Spleen (tissue), 11 donors: ENCODE results near the gene CREM. TPM values are rescaled to one million over a fixed set of nuclear protein-coding genes. Genes with fewer than 3 reads are reported as not detected.
"Not testable (repeated sequence)": the region's sequence is repeated elsewhere in the genome, so short reads cannot be mapped to it uniquely, and the experiment has no call there.

Experiments used
- DNase-seq: peaks from one replicate; pipeline ENCODE4 v3.0.0-alpha.2; 2020
- H3K27ac ChIP-seq, 8 donors: fragments of 200-600 bp; sonication (generic) in 7 of 8; 1 replicate in 4 of 8; 2 replicates in 4 of 8; pipeline versions ENCODE4 v1.5.0 to v1.8.0; 2016 to 2021; ENCODE audit warnings: inconsistent platforms in 4 of 8, mild to moderate bottlenecking in 4 of 8, moderate library complexity in 1 of 8
- H3K27me3 ChIP-seq, 7 donors: fragments of 200-600 bp; sonication (generic) in 6 of 7; replicated peaks in 1 of 7; 1 replicate in 4 of 7; 2 replicates in 3 of 7; pipeline versions ENCODE4 v1.5.0 to v1.8.0; 2016 to 2021; ENCODE audit warnings: inconsistent platforms in 3 of 7, mild to moderate bottlenecking in 1 of 7
- H3K36me3 ChIP-seq, 6 donors: fragments of 200-600 bp; sonication (generic) in 5 of 6; 1 replicate in 4 of 6; 2 replicates in 2 of 6; pipeline versions ENCODE4 v1.5.0 to v1.8.0; 2016 to 2021; ENCODE audit warnings: inconsistent platforms in 2 of 6
- H3K4me1 ChIP-seq, 6 donors: fragments of 200-600 bp; sonication (generic) in 5 of 6; 1 replicate in 3 of 6; 2 replicates in 3 of 6; pipeline versions ENCODE4 v1.5.0 to v1.8.0; 2016 to 2021; ENCODE audit warnings: inconsistent platforms in 3 of 6
- H3K4me3 ChIP-seq, 8 donors: fragments of 200-600 bp; sonication (generic) in 7 of 8; 1 replicate in 4 of 8; 2 replicates in 4 of 8; pipeline versions ENCODE4 v1.5.0 to v1.8.0; 2016 to 2021; ENCODE audit warnings: inconsistent platforms in 4 of 8, mild to moderate bottlenecking in 4 of 8, moderate library complexity in 2 of 8
- H3K9me3 ChIP-seq, 8 donors: fragments of 200-600 bp; sonication (generic) in 7 of 8; 1 replicate in 4 of 8; 2 replicates in 4 of 8; pipeline versions ENCODE4 v1.5.0 to v1.8.0; 2016 to 2021; ENCODE audit warnings: inconsistent platforms in 4 of 8
- CTCF ChIP-seq, 11 experiments: fragments of 200-600 bp in 7 of 11; fragments of 450-650 bp in 4 of 11; sonication (generic) in 4 of 11; IDR thresholded peaks in 8 of 11; conservative IDR thresholded peaks in 3 of 11; 1 replicate in 7 of 11; 2 replicates in 4 of 11; pipeline versions ENCODE4 v1.4.0 to v1.8.0; 2016 to 2021; ENCODE audit warnings: antibody characterized with exemption in 11 of 11, inconsistent platforms in 4 of 11, mild to moderate bottlenecking in 1 of 11
- POLR2A ChIP-seq, 3 donors: fragments of 450-650 bp; IDR thresholded peaks; one replicate each; pipeline ENCODE4 v1.5.1; 2017; ENCODE audit warnings: antibody characterized with exemption in 3 of 3, mild to moderate bottlenecking in 1 of 3
- POLR2AphosphoS5 ChIP-seq, 3 donors: sonication (generic); formaldehyde crosslinking; IDR thresholded peaks; one replicate each; pipeline ENCODE4 v1.5.1; 2017; ENCODE audit warnings: antibody characterized with exemption in 3 of 3
- WGBS, 5 donors: extraction: QIAGEN DNeasy Blood & Tissue Kit in 3 of 5; methylation state at CpG; one replicate each; pipeline versions ENCODE4 v1.1.5 to v1.1.7; 2013 to 2018; 5-methylcytosine and 5-hydroxymethylcytosine counted together
- intact Hi-C: fragments of 100-400 bp; cut with DNase I; formaldehyde crosslinking; loops from one replicate; pipeline ENCODE4 v1.15.0; 2023; ENCODE audit warnings: low total_unique reads
- polyA plus RNA-seq, 3 donors: library from polyadenylated mRNA; stranded (reverse); fragments of 200-250 nt; gene quantifications; one replicate each; pipeline ENCODE4 v1.2.1, GENCODE V29; 2013
- total RNA-seq, 7 donors: library from RNA; depleted of rRNA in 3 of 7; stranded (reverse); fragments of >200 nt in 3 of 7; fragmentation: NEBNext Ultra II Directional in 4 of 7; extraction: Animal tissue kit (Norgen Biotek cat#: 25700) in 4 of 7; gene quantifications; one replicate each; pipeline versions ENCODE4 v1.1.0 to v1.2.1, GENCODE V29; 2016 to 2021
- donor health status: healthy with polysubstance abuse.
- donor health status: DM: no; HTN: no; CAD: no; lungs with moderate emphysema.
- donor health status: DM: no; HTN: no; CAD: no.
- donor health status: Bipolar disorder and iron deficiency.
- donor health status: healthy.
- donor health status: DM: no; HTN: no; CAD: no.
- donor health status: DM: yes; HTN: yes; CAD: no.

CREM gene
- total and polyA plus RNA-seq, 10 donors, result 24.8 to 65.4 (median 41.2) TPM

- TF ChIP-seq POLR2A (IDR thresholded peaks at IDR 0.05), result no peak
- no peak for TF ChIP-seq CTCF (IDR thresholded peaks at IDR 0.05 in 8 of 11, conservative IDR thresholded peaks at IDR 0.05 in 3 of 11)
- TF ChIP-seq POLR2AphosphoS5 (IDR thresholded peaks at IDR 0.05), result no peak
- intact Hi-C loops, result no loop called here
- Histone ChIP-seq H3K27ac (no peak overlapping the region), H3K36me3 (peaks cover 0 to 5% (median 0%) of the 10 kb centered on the region in 6 donors), H3K27me3 (no peaks in the 10 kb centered on the region), H3K9me3 (no peaks in the 10 kb centered on the region), H3K4me1 (peaks cover 16 to 59% (median 27%) of the 10 kb centered on the region in 6 donors), H3K4me3 (no peak overlapping the region)
- no peak for DNase-seq
- WGBS, 5 donors, result 91 to 97% (median 95%) methylated on average over 17 to 19 of the region's 19 CpGs
Observed at GRCh38 chr10:35214607-35215020, 88.0 kb downstream of the CREM start.

DNA sequence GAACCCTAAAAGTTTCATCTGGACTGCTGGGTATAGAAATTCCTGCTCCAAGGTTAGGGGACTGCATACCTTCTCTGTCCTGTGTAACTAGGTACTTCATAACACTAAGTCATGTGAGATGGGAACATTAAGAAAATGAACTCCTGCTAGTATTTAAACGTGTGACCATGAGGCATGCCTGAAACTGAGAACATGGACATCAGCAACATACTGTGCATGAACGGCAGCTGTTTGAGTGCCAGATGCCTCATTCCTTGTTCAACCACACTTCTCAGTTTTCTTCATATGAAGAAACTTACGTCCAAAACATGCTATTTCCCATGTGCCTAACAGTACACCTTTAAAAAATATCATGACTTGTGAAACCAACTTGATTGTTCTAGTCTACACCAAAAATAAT lies 88.5 kb downstream of the CREM start:
- Histone ChIP-seq H3K27ac (no peak overlapping the region), H3K9me3 (no peaks in the 10 kb centered on the region), H3K36me3 (peaks cover 0 to 5% (median 0%) of the 10 kb centered on the region in 6 donors), H3K27me3 (no peaks in the 10 kb centered on the region), H3K4me3 (no peak overlapping the region), H3K4me1 (peaks cover 16 to 59% (median 27%) of the 10 kb centered on the region in 6 donors)
- DNase-seq, result no peak
- no peak for TF ChIP-seq POLR2AphosphoS5 (IDR thresholded peaks at IDR 0.05)
- TF ChIP-seq POLR2A (IDR thresholded peaks at IDR 0.05), result no peak
- TF ChIP-seq CTCF (IDR thresholded peaks at IDR 0.05 in 8 of 11, conservative IDR thresholded peaks at IDR 0.05 in 3 of 11), result no peak
- 82 to 92% (median 87%) methylated on average over 3 of the region's 3 CpGs for WGBS, 5 donors
- intact Hi-C loops, result no loop called here

- H3K4me3 ChIP-seq, result no peak overlapping the region
- H3K4me1 ChIP-seq, result peaks cover 16 to 56% (median 27%) of the 10 kb centered on the region in 6 donors
- peaks cover 0 to 4% (median 0%) of the 10 kb centered on the region in 6 donors for H3K36me3 ChIP-seq
- intact Hi-C loops, result no loop called here
- no peak for DNase-seq
- 44 to 63% (median 51%) methylated on average over 6 of the region's 6 CpGs for WGBS, 5 donors
- peak in 2 of 3 donors; percentile 49 to 75 for TF ChIP-seq POLR2AphosphoS5 (IDR thresholded peaks at IDR 0.05)
- TF ChIP-seq POLR2A (IDR thresholded peaks at IDR 0.05), result no peak
- no peaks in the 10 kb centered on the region for H3K27me3 ChIP-seq
- peak overlapping the region in 6 of 8 donors; percentile 26 to 81 (median 72) for H3K27ac ChIP-seq
- H3K9me3 ChIP-seq, result no peaks in the 10 kb centered on the region
Observed at GRCh38 chr10:35216303-35216905, 89.8 kb downstream of the CREM start.

DNA sequence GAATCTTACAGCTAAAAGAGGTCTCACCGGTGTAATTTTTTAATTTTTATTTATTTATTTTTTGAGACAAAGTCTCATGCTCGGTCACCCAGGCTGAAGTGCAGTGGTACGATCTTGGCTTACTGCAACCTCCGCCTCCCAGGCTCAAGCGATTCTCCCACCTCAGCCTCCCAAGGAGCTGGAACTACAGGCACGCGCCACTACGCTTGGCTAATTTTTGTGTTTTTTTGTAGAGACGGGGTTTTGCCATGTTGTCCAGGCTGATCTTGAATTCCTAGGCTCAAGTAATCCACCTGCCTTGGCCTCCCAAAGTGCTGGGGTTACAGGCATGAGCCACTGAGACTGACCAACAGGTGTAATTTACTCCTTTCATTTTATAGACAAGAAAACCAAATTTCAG lies 90.3 kb downstream of the CREM start:
- Histone ChIP-seq H3K27ac (peak overlapping the region in 6 of 8 donors; percentile 26 to 81 (median 72)), H3K4me1 (peaks cover 16 to 50% (median 27%) of the 10 kb centered on the region in 6 donors), H3K4me3 (peak overlapping the region in 1 of 8 donors; percentile 14)
- H3K36me3 ChIP-seq, H3K27me3 ChIP-seq, DNase-seq, intact Hi-C loops, H3K9me3 ChIP-seq: not testable (repeated sequence)
- WGBS, 5 donors, result 64 to 79% (median 69%) methylated on average over 9 of the region's 9 CpGs

GRCh38 chr10:35217455-35217854 lies 90.8 kb downstream of the CREM start:
- DNase-seq, result no peak
- H3K27me3 ChIP-seq, result no peaks in the 10 kb centered on the region
- peak overlapping the region in 7 of 8 donors; percentile 58 to 81 (median 71) for H3K27ac ChIP-seq
- no peaks in the 10 kb centered on the region for H3K9me3 ChIP-seq
- intact Hi-C loops, result no loop called here
- H3K4me1 ChIP-seq, result peaks cover 15 to 45% (median 27%) of the 10 kb centered on the region in 6 donors
- peaks cover 0 to 2% (median 0%) of the 10 kb centered on the region in 6 donors for H3K36me3 ChIP-seq
- peak overlapping the region in 1 of 8 donors; percentile 14 for H3K4me3 ChIP-seq
- 53 to 75% (median 64%) methylated on average over 5 of the region's 5 CpGs for WGBS, 5 donors
- TF ChIP-seq POLR2AphosphoS5 (IDR thresholded peaks at IDR 0.05) (peak in 1 of 3 donors; percentile 89), CTCF (IDR thresholded peaks at IDR 0.05 in 8 of 11, conservative IDR thresholded peaks at IDR 0.05 in 3 of 11) (no peak)
